ENCODE data around the gene KDM3A.

DNA sequence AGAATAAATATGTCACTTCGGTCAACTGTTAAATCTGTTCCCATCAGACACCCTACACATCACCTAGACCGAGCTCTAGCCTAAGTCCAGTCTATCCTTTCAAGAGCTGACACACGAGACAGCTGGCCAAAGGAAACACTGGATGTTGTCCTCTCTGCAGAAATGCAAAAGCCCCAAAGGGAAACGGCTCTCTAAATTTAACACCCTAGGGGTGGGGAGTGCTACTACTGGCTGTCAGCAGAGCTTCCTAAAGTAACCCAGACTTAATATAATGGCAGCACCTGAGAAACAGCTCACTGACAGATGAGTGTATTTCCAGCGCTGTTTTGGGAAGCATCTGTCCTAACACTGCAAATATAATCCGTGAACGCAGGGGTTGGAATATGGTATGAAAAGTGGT lies 66.4 kb downstream of the KDM3A start:
- TF ChIP-seq, protein P1, sequence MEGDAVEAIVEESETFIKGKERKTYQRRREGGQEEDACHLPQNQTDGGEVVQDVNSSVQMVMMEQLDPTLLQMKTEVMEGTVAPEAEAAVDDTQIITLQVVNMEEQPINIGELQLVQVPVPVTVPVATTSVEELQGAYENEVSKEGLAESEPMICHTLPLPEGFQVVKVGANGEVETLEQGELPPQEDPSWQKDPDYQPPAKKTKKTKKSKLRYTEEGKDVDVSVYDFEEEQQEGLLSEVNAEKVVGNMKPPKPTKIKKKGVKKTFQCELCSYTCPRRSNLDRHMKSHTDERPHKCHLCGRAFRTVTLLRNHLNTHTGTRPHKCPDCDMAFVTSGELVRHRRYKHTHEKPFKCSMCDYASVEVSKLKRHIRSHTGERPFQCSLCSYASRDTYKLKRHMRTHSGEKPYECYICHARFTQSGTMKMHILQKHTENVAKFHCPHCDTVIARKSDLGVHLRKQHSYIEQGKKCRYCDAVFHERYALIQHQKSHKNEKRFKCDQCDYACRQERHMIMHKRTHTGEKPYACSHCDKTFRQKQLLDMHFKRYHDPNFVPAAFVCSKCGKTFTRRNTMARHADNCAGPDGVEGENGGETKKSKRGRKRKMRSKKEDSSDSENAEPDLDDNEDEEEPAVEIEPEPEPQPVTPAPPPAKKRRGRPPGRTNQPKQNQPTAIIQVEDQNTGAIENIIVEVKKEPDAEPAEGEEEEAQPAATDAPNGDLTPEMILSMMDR (IDR thresholded peaks at IDR 0.05), result no peak
- no peak for TF ChIP-seq POLR2A (IDR thresholded peaks at IDR 0.05)
